IPS DF 19.7 (cell line): ENCODE results near the gene WWC1.

Source experiments
- DNase-seq: peaks from one replicate; pipeline ENCODE4 v3.0.0-alpha.2; 2013; ENCODE audit warnings: low read depth, low spot score

The WWC1 gene

DNA sequence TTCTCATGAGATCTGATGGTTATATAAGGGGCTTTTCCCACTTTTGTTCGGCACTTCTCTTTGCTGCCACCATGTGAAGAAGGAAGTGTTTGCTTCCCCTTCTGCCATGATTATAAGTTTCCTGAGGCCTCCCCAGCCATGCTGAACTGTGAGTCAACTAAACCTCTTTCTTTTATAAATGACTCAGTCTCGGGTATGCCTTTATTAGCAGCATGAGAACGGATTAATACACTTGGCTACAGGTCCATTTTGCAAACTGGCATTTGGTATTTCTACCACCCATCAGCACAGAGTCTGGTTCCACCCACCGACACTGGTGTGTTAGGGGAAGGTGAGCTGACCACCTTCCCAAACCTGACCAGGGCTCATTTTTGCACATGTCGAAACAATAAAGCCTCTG is 146.9 kb downstream of the WWC1 start:
- no peak for DNase-seq

DNA sequence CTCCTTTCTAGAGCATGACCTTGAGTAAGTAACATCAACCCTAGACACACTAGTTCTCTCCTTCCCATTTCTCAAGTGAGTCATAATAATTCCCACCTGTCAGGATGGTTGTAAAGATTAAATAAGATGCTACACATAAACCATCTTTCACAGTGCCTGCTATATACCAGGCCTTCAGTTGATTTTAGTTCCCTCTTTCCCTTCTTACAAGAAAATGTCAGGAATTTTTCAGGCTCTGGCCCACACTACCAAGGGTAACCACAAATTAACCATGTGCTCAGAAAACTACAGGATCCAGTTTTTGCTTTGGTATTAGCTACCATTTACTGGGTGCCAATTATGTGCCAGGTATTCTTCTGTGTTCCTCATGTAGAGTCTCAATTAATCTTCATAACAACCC is 152.1 kb downstream of the WWC1 start:
- no peak for DNase-seq

DNA sequence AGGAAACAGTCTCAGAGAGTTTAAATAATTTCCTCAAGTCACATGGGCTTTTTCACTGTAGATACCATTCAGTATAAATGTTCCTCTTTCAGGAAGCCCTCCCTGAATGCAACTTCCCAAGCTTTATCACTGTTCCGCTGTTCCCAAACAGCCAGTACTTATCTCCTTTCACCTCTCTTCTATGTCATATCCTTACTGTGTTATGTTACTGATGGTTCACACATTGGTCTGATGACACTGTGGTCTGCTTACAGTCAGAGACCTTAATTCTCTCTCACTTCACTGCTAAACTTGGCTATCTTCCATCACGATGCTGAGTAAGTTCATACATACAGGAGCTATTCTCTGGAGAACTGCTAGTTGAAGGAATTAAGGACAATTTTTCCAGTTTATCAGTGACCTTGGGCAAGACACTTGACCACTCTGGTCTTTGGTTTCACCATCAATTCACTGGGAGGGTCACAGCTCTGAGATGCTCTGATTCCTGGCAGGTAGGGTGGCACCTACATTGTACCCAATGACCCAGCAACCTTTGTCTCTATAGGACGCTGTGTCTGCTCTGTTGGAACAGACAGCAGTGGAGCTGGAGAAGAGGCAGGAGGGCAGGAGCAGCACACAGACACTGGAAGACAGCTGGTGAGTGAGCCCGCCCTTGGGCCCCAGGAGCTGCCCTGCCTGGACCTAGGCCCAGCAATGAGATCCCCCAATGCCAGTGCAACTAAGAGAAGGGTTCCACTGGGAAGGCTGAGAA is 152.7 kb downstream of the WWC1 start:
- no peak for DNase-seq

DNA sequence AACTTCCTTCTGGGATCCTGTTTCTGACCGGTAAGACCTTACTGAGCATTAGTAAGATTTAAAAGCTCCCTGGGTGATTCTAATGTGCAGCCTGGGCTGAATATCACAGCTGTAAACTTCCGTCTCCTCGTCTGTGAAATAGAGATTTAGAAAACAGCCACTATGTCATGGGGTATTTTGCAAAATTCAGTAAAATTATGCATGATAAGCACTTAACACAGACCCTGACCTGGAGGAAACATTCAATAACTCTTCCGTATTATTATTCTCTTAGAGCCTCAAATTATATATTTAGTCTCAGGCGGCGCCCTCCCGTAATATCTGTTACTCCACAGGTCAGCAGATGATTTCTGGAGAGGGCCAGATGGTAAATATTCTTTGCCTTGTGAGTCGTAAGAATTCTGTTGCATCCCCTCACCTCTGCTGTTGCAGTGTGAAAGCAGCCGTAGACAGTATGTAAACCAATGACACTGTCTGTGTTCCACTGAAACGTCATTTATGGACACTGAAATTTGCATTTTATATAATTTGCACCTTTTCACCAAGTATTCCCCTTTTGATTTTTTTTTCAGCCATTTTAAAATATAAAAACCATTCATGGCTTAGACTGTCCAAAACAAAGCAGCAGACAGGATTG is 155.7 kb downstream of the WWC1 start:
- DNase-seq, result no peak

DNA sequence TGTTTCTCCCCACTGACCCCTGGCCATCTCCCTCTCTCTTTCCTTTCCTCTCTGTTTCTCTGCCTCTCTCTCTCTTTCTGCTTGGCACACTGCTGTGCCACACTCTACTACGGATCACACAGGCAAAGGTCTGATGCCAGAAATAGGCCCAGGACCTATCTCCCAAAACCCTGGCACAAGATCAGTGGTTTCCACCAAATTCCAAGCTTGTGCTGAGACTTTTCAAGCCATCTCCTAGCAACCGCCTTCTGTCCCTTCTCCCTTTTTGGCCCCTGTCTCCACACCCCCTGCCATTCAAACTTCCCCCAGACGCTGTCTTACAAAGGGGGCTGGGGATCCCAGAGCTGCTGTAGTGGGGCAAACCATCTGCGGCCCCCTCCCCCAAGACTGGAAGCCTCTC is 156.4 kb downstream of the WWC1 start:
- no peak for DNase-seq

DNA sequence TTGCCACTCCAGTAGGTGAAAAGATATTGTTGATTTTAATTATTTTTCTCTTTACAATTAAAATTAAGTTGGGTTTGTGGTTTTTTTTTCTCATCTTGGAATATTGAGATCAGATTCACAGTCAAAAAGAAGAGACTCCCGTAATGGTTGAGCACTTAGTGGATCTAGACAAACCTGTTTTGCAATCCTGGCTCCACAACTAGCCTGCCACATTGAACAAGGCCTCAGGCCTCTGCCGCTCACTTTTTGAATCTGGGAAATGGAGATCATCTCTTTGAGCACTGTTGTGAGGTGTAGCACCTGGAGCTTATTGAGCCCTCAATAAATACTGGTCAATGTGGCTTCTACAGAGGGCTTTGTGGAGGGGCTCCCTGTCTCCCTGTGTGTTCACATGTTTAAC is 157.7 kb downstream of the WWC1 start:
- DNase-seq, result no peak

DNA sequence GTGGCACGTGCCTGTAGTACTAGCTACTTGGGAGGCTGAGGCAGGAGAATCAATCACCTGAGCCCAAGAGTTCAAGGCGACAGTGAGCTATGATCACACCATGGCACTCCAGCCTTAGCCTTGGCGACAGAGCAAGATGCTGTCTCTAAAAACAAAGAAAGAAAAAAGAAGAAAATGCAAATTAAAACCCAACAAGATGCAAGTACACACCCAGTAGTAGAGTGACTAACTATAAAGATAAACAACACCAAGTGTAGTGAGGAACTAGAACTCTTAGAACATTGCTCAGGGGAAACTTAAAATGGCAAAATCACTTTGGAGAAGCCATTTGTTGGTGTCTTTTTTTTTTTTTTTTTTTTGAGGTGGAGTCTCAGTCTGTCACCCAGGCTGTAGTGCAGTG is 160.1 kb downstream of the WWC1 start:
- no peak for DNase-seq

DNA sequence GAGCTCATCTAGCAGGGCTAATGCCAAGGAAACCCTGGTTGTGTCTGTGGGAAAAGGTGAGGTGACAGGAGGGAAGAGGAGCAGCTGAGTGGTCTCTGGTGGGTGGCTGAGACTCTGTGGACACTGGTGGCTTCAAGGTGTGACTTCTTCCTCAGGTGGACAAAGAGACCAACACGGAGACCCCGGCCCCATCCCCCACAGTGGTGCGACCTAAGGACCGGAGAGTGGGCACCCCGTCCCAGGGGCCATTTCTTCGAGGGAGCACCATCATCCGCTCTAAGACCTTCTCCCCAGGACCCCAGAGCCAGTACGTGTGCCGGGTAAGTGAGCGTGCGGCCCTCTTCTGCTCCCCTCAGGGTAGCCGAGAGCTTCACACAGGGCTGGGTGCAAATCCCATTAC is 163.8 kb downstream of the WWC1 start:
- no peak for DNase-seq

DNA sequence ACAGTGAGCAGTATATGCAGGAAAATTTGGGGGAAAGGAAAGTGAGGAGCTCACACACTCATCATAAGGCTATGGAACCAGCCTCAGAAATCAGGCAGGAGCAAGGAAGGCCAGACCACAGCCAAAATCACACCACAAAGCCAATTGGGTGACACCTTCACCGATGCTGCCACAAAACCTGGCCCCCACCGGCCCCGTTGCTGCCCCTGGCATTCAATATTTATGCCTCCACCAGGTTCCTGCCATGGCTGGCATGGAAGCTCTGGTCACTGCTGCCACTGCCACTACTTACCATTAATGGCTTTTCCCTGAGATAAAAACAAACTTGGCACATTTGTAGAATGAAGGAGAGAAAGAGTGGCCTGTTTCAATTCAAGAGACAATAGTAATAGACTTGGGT is 166.1 kb downstream of the WWC1 start:
- no peak for DNase-seq

DNA sequence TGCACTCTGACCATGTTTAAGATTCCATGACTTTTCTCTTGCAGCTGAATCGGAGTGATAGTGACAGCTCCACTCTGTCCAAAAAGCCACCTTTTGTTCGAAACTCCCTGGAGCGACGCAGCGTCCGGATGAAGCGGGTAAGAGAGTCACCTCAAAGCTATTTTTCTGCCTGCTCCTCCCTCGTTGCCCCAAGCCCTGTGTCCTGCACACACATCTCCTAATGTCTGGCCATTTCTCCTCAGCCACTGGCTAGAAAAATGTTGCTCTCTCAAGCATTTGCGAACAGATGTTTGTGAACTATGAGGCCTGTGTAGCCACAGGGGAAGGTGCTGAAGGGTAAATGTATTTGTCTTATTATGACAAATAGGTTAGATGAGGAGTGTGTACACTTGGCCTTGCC is 169.2 kb downstream of the WWC1 start:
- DNase-seq, result no peak

DNA sequence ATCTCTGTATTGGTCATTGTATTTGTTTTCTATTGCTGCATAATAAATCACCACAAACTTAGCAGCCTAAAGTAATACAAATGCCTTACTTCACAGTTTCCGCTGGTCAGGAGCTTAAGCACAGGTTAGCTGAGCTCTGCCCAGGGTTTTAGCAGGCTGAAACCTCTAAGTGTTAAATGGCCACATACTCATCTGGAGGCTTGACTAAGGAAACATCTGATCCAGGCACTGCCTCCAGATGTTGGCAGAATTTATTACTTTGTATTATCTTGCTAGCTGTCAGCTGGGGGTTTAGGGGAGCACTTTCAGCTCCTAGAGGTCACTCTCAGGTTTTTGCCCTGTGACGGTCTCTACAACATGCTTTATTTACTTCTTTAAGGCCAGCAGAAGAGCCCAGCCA is 171.6 kb downstream of the WWC1 start:
- no peak for DNase-seq

DNA sequence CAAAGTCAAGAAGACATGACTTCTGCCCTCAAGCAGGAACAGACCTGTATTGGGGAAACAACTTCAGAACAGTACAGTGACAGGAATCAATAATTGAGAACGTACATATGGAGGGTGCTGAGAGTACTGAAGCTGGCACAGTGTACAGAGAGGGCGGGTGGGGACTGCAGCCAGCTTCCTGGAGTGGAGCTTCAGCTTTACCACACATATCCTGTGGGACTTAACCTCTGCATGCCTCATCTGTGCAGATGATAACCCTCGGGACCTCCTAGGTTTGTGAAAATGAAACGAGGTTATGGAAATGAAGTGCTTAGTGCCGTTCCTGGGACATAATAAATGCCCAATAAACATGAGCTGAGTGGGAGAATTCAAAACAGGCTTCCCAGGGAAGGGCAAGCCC is 172.8 kb downstream of the WWC1 start:
- no peak for DNase-seq

DNA sequence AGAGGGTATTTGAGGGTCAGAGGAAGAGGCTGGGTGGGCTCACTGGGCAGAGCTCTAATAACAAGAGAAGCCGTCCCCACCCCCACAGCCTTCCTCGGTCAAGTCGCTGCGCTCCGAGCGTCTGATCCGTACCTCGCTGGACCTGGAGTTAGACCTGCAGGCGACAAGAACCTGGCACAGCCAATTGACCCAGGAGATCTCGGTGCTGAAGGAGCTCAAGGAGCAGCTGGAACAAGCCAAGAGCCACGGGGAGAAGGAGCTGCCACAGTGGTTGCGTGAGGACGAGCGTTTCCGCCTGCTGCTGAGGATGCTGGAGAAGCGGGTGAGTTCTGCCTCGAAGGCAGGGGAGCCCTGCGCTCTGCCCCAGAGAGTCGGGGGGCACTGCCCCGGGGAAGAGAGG is 173.2 kb downstream of the WWC1 start:
- DNase-seq, result no peak

DNA sequence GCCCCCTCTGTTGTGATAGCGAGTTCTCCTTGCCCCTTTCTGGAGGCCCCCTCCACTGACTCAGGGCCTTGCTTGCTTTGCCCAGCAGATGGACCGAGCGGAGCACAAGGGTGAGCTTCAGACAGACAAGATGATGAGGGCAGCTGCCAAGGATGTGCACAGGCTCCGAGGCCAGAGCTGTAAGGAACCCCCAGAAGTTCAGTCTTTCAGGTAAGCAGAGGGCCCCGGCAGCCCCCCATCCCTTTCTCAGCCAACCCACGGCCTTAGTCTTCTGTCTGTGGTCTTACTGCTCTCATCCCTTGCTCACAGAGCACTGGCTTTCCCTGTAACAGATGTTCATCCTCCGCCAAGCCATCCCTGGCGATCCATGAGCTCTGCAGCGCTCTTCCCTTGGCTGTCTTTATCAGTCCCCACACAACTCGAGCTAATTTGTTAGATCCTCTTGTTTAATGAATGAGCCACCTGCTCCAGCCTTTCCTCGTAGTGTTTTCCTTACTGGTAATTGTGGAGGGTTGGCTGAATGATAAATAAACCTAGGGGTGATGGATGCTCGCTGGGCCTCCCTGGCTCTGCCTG is 176.4 kb downstream of the WWC1 start:
- DNase-seq, result no peak

DNA sequence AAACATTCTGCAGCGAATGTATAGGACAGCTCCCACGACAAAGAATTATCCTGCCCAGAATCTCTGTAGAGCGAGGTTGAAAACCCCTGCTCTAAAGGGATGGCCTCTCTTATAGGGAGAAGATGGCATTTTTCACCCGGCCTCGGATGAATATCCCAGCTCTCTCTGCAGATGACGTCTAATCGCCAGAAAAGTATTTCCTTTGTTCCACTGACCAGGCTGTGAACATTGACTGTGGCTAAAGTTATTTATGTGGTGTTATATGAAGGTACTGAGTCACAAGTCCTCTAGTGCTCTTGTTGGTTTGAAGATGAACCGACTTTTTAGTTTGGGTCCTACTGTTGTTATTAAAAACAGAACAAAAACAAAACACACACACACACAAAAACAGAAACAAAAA is 177.4 kb downstream of the WWC1 start:
- no peak for DNase-seq

DNA sequence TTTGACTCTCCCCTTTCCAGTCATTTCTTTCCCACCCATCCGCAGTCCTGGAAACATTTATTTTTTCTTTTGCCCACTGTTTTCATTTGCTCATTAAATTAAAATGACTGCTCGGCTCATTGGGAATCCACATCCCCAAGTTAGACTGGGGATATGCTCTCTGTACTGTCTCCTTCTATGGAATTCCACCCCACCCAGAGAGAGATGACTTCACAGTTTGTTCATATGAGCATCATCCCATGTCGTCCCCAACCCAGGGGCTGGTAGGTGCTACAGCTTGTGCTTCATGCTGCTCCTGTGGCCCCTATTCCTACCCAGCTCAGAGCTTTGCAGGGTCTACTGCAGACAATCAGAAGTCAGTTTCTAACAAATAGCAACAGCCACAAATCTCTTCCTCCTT is 178.4 kb downstream of the WWC1 start:
- no peak for DNase-seq

DNA sequence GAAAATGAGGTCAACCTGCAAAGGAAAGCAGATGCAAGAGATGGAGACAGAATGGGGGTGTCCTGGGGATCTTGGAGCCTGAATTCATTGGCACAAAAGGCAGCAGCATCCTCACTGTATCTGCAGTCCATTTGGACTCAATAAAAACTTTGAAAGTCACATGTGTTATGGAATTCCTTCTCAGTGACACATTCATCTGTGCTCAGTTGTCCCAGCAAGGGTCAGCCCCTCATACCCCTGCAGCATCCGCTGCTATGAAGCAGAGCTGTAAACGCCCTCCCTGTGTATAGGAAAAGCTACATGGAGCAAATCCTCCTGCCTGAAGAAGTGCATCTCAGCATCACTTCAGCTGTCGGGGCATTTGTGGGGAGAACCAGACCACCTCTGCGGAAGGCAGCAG is 180.3 kb downstream of the WWC1 start:
- no peak for DNase-seq

DNA sequence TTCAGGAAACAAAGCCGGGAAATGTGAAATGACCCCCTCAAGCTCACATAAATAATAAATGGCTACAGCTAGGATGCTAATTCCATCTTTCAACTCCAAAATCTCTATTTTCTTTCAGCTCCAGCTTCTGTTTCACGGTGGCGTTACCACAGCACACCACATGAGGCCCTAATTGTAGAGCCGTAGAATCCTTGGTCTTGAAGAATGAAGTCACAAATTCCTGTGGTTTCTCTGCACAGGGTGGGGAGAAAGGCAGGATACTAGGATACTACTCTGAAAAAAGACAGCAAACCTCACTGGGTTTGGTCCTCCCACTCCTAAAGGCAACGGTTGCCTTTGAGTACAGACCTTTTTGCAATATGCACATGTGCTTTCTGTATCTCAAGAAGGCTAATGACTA is 180.9 kb downstream of the WWC1 start:
- DNase-seq, result no peak

DNA sequence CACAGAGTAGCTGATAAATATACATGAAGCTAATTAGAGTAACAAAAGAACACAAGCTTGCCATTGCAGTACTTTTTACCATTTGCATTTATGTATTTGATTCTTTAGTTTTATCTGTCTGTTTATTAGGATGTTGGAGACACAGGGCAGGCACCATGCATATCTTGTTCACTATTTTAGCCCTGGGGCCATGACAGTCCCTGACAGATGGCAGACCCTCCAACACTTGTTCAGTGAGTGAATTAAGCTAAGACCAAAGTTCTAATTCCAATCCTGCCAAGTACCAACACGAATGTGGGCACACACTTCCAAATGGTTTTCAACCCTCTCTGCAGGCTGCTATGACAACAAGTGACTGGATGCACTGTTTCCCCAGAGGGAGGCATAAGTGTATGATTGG is 182.9 kb downstream of the WWC1 start:
- DNase-seq, result no peak

DNA sequence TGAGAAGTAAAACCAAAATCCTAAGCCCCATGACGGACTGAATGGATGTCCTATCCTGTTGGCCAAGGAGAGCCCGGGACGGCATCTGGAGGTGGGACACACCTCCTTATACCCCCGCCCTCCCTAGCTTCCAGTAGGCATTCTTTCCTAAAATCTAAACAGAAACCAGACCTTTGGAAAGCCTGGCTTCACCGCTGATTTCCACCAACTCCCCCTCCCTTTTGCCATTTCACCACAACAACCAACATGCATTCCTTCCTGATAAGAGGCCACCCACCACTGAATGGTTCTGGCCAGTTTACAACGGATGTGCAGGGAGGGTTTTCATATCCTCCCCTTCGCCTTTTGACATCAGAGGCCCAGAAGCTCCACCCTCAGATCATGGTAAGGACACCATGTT is 185.6 kb downstream of the WWC1 start:
- DNase-seq, result no peak

DNA sequence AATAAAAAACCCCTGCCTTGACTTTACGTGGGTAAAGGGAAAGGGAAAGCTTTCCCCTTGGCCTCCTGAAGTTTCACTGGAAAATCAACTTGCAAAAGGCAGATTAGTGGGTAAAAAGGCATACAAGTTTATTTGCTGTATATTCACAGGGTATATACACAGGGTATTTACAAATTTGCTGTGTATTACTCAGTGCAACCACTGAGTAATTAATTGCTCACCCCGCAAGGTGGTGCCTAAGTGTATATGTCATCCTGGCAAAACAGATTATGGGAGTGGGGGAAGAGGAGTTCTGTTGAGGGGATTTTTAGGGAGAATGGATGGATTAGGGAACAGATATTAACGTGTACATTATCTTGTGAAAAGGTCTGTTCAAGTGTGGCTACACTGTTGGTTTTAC is 187.7 kb downstream of the WWC1 start:
- no peak for DNase-seq

DNA sequence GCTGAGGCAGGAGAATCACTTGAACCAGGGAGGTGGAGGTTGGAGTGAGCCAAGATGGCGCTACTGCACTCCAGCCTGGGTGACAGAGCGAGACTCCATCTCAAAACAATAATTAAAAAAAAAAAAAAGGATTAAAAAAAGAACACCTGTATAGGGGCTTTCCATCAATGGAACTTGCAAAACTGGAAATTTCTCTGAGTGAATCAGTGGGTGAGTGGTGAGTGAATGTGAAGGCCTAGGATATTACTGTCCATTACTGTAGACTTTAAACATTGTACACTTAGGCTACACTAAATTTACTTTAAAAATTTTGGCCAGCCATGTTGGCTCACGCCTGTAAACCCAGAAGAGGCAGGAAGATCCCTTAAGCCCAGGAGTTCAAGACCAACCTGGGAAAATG is 189.2 kb downstream of the WWC1 start:
- no peak for DNase-seq

DNA sequence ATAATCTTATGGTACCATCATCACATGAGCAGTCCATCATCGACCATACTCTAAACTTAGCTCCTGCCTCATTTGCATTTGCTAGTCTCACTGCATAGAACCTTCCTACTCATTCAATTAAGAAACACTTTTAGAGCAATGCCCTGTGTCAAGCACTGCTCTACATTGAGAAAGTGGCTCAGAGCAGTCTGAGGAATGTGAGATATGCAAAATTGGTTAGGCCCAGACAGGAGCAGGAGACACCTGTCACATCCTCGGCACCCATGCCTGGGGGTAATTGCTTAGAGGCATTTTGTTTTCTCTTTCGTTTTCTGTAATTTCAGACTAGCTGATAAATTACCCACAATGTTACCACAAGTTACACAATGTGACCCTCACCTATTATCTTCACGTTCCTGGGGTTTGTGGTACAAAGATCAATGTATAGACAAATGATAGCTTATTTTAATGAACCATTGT is 189.9 kb downstream of the WWC1 start:
- no peak for DNase-seq
